CD14-positive monocyte (primary cell): ENCODE data around the gene SLC25A40. TPM values are rescaled to one million over a fixed set of nuclear protein-coding genes. Genes with fewer than 3 reads are reported as not detected.

Experiments
- DNase-seq, 3 donors: peaks; one replicate each; pipeline ENCODE4 v3.0.0-alpha.2; 2011 to 2022
- H2AFZ ChIP-seq: 2 replicates; pipeline ENCODE4 v1.6.0; 2012; ENCODE audit warnings: mild to moderate bottlenecking, low read depth, low read length, inconsistent platforms; ENCODE audit not compliant: insufficient read depth, poor library complexity, severe bottlenecking
- H3K27ac ChIP-seq, 2 donors: 1 replicate in 1 of 2; 2 replicates in 1 of 2; pipeline ENCODE4 v1.5.1; 2012 to 2013; ENCODE audit warnings: low read length in 2 of 2, control low read depth in 1 of 2, inconsistent platforms in 1 of 2, low read depth in 1 of 2, mild to moderate bottlenecking in 1 of 2
- H3K27me3 ChIP-seq, 2 donors: one replicate each; pipeline versions ENCODE4 v1.6.0 to v1.6.1; 2011 to 2013; ENCODE audit warnings: low read length in 2 of 2; ENCODE audit not compliant: control insufficient read depth in 2 of 2, insufficient read depth in 2 of 2
- H3K36me3 ChIP-seq, 2 donors: replicated peaks in 1 of 2; 1 replicate in 1 of 2; 2 replicates in 1 of 2; pipeline versions ENCODE4 v1.5.1 to v1.6.1; 2012 to 2013; ENCODE audit warnings: low read length in 2 of 2, control low read depth in 1 of 2, inconsistent platforms in 1 of 2, mild to moderate bottlenecking in 1 of 2; ENCODE audit not compliant: insufficient read depth in 2 of 2, control insufficient read depth in 1 of 2
- H3K4me1 ChIP-seq, 2 donors: 1 replicate in 1 of 2; 2 replicates in 1 of 2; pipeline versions ENCODE4 v1.5.1 to v1.6.1; 2012 to 2013; ENCODE audit warnings: low read length in 2 of 2, control low read depth in 1 of 2, inconsistent platforms in 1 of 2, mild to moderate bottlenecking in 1 of 2, moderate library complexity in 1 of 2; ENCODE audit not compliant: insufficient read depth in 2 of 2, control insufficient read depth in 1 of 2
- H3K4me2 ChIP-seq: replicated peaks from 2 replicates; pipeline ENCODE3; 2012; ENCODE audit warnings: low read length, moderate library complexity, mild to moderate bottlenecking; ENCODE audit not compliant: poor library complexity, severe bottlenecking; ENCODE audit errors: extremely low read depth
- H3K4me3 ChIP-seq, 3 experiments: fragments of 200-600 bp in 1 of 3; sonication (generic) in 1 of 3; replicated peaks in 1 of 3; 1 replicate in 2 of 3; 2 replicates in 1 of 3; pipeline ENCODE4 v1.5.1; 2011 to 2013; ENCODE audit warnings: low read length in 3 of 3, mild to moderate bottlenecking in 3 of 3, control low read depth in 2 of 3, low read depth in 2 of 3, inconsistent platforms in 1 of 3, moderate library complexity in 1 of 3
- H3K79me2 ChIP-seq: 2 replicates; pipeline ENCODE4 v1.6.0; 2012; ENCODE audit warnings: mild to moderate bottlenecking, control low read depth, inconsistent platforms, low read length, moderate library complexity; ENCODE audit not compliant: insufficient read depth
- H3K9ac ChIP-seq: 2 replicates; pipeline ENCODE4 v1.6.0; 2017; ENCODE audit warnings: low read length, mild to moderate bottlenecking; ENCODE audit not compliant: insufficient read depth, poor library complexity, severe bottlenecking
- H3K9me3 ChIP-seq, 2 donors: replicated peaks in 1 of 2; 1 replicate in 1 of 2; 2 replicates in 1 of 2; pipeline versions ENCODE4 v1.5.1 to v1.6.1; 2012 to 2013; ENCODE audit warnings: low read length in 2 of 2, control low read depth in 1 of 2; ENCODE audit not compliant: control insufficient read depth in 1 of 2, insufficient read depth in 1 of 2
- H4K20me1 ChIP-seq: 2 replicates; pipeline ENCODE4 v1.6.0; 2012; ENCODE audit warnings: mild to moderate bottlenecking, low read length, control low read depth, moderate library complexity; ENCODE audit not compliant: insufficient read depth
- H3K27ac Mint-ChIP-seq, 7 donors: one replicate each; pipeline ENCODE4 v1.8.0; 2020; ENCODE audit warnings: mild to moderate bottlenecking in 7 of 7, mixed read lengths in 7 of 7, moderate library complexity in 6 of 7, inconsistent platforms in 2 of 7
- H3K27me3 Mint-ChIP-seq, 3 donors: one replicate each; pipeline ENCODE4 v1.8.0; 2021 to 2022; ENCODE audit warnings: low read depth in 3 of 3, mild to moderate bottlenecking in 3 of 3, mixed read lengths in 3 of 3, moderate library complexity in 3 of 3, inconsistent platforms in 1 of 3
- H3K36me3 Mint-ChIP-seq, 2 donors: one replicate each; pipeline ENCODE4 v1.8.0; 2020; ENCODE audit warnings: mixed read lengths in 2 of 2, inconsistent platforms in 1 of 2, mild to moderate bottlenecking in 1 of 2
- H3K4me1 Mint-ChIP-seq: one replicate; pipeline ENCODE4 v1.8.0; 2020; ENCODE audit warnings: mild to moderate bottlenecking, mixed read lengths
- H3K4me3 Mint-ChIP-seq, 2 donors: one replicate each; pipeline ENCODE4 v1.8.0; 2020; ENCODE audit warnings: mild to moderate bottlenecking in 2 of 2, mixed read lengths in 2 of 2, moderate library complexity in 1 of 2
- H3K9me3 Mint-ChIP-seq, 7 donors: one replicate each; pipeline ENCODE4 v1.8.0; 2020 to 2022; ENCODE audit warnings: mixed read lengths in 7 of 7, mild to moderate bottlenecking in 6 of 7, moderate library complexity in 6 of 7, inconsistent platforms in 2 of 7
- WGBS: methylation state at CpG from one replicate; pipeline ENCODE4 v1.1.5; 2013; ENCODE audit warnings: missing lambda C conversion rate; ENCODE audit not compliant: insufficient coverage; 5-methylcytosine and 5-hydroxymethylcytosine counted together
- intact Hi-C, 2 donors: fragments of 100-400 bp; cut with micrococcal nuclease; formaldehyde crosslinking; loops; one replicate each; pipeline versions ENCODE4 v1.15.0 to v1.15.1; 2023
- polyA plus RNA-seq, 3 donors: library from polyadenylated mRNA; depleted of rRNA in 1 of 3; unstranded in 2 of 3; stranded (reverse) in 1 of 3; fragments of 300-500 nt in 2 of 3; fragments of >200 nt in 1 of 3; fragmentation: Illumina TruSeq in 2 of 3; gene quantifications; 1 replicate in 2 of 3; 2 replicates in 1 of 3; pipeline ENCODE4 v1.2.3, GENCODE V29; 2012 to 2021
- TF ChIP-seq, protein P1 (sequence below): fragments of 200-600 bp; IDR thresholded peaks from one replicate; pipeline ENCODE4 v1.8.0; 2022; ENCODE audit warnings: antibody characterized with exemption, mild to moderate bottlenecking

SLC25A40 gene
- polyA plus RNA-seq, 3 donors = 23.5 to 36.3 (median 26.2) TPM

DNA sequence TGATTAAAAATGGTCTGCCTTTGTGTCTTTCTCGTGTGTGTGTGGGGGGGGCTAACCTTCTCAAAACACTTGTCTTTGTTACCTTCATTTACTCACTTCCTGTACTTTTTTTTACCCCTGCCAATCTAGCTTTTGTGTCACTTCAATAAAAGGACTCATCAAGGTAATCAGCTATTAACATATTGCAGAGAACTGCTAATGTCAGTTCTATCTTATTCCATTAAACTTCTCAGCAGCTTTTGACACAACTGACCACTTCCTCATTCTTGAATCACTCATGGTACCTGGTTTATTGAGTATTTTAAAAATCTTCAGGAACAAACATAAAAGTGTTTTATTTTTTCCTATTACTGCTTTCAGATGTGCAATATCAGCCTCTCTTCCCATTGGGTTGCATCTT is 59.8 kb downstream of the SLC25A40 start:
- no CpG with 5 or more reads among the region's 1 CpG for WGBS
- Histone ChIP-seq H3K9me3 (no peaks in the 10 kb centered on the region), H3K79me2 (no peaks in the 10 kb centered on the region), H3K27ac (no peak overlapping the region), H2AFZ (no peak overlapping the region), H3K4me1 (no peaks in the 10 kb centered on the region), H3K9ac (no peak overlapping the region), H3K4me2 (no peak overlapping the region), H3K4me3 (no peak overlapping the region), H4K20me1 (no peaks in the 10 kb centered on the region), H3K27me3 (no peaks in the 10 kb centered on the region), H3K36me3 (no peaks in the 10 kb centered on the region)
- intact Hi-C loops = no loop called here
- Mint-ChIP-seq H3K36me3 (no peaks in the 10 kb centered on the region), H3K4me1 (peaks cover 2% of the 10 kb centered on the region), H3K27me3 (peaks cover 0 to 2% (median 0%) of the 10 kb centered on the region in 3 donors), H3K9me3 (peaks cover 0 to 5% (median 0%) of the 10 kb centered on the region in 7 donors), H3K4me3 (no peak overlapping the region), H3K27ac (no peak overlapping the region)
- TF ChIP-seq, protein P1, sequence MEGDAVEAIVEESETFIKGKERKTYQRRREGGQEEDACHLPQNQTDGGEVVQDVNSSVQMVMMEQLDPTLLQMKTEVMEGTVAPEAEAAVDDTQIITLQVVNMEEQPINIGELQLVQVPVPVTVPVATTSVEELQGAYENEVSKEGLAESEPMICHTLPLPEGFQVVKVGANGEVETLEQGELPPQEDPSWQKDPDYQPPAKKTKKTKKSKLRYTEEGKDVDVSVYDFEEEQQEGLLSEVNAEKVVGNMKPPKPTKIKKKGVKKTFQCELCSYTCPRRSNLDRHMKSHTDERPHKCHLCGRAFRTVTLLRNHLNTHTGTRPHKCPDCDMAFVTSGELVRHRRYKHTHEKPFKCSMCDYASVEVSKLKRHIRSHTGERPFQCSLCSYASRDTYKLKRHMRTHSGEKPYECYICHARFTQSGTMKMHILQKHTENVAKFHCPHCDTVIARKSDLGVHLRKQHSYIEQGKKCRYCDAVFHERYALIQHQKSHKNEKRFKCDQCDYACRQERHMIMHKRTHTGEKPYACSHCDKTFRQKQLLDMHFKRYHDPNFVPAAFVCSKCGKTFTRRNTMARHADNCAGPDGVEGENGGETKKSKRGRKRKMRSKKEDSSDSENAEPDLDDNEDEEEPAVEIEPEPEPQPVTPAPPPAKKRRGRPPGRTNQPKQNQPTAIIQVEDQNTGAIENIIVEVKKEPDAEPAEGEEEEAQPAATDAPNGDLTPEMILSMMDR = no peak
- DNase-seq = no peak

DNA sequence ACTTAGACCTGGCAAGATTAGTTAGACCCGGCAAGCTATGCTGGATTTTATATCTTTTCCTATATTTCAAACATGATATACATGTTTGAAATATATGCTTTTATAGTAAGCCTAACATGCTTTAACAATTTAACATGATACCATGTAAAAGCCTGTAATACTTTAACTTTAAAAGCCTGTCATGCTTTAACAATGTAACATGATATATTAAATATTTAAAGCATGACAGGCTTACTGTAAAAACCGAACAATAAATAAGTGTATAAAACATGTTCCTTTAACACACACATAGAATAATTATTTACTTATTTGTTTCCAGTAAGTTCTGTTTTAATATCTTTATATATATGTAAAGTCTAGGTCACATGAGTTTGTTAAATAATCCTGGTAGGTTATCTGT is 65.4 kb downstream of the SLC25A40 start:
- no CpG with 5 or more reads among the region's 2 CpGs for WGBS
- DNase-seq = no peak
- Histone ChIP-seq H3K9me3 (no peaks in the 10 kb centered on the region), H3K27ac (no peak overlapping the region), H3K9ac (no peak overlapping the region), H3K27me3 (no peaks in the 10 kb centered on the region), H3K4me1 (peaks cover 3 to 8% of the 10 kb centered on the region in 2 donors), H4K20me1 (no peaks in the 10 kb centered on the region), H3K4me3 (no peak overlapping the region), H3K79me2 (no peaks in the 10 kb centered on the region), H2AFZ (no peak overlapping the region), H3K4me2 (no peak overlapping the region), H3K36me3 (no peaks in the 10 kb centered on the region)
- Mint-ChIP-seq H3K27me3 (no peaks in the 10 kb centered on the region), H3K4me3 (no peak overlapping the region), H3K27ac (no peak overlapping the region), H3K36me3 (no peaks in the 10 kb centered on the region), H3K9me3 (no peaks in the 10 kb centered on the region), H3K4me1 (peaks cover 6% of the 10 kb centered on the region)
- intact Hi-C loops = no loop called here
- TF ChIP-seq, protein P1 = no peak
